Tibial nerve (tissue), 3 donors: ENCODE results near the gene SHFL.

ENCODE experiments used
- CTCF ChIP-seq, 5 experiments: fragments of 200-600 bp in 3 of 5; fragments of 450-650 bp in 2 of 5; sonication (generic) in 3 of 5; IDR thresholded peaks; one replicate each; pipeline ENCODE4 v1.5.1; 2016 to 2019; ENCODE audit warnings: antibody characterized with exemption in 5 of 5, mild to moderate bottlenecking in 3 of 5, moderate library complexity in 2 of 5
- POLR2A ChIP-seq, 2 donors: fragments of 450-650 bp; IDR thresholded peaks; one replicate each; pipeline ENCODE4 v1.6.1; 2017; ENCODE audit warnings: antibody characterized with exemption in 2 of 2, mild to moderate bottlenecking in 2 of 2, moderate library complexity in 2 of 2

- TF ChIP-seq CTCF (IDR thresholded peaks at IDR 0.05) (no peak), POLR2A (IDR thresholded peaks at IDR 0.05) (no peak)
These were observed 24.3 kb upstream of the SHFL start for GRCh38 chr19:10061717-10062310.
